A204.1 (cell line): ENCODE results near the gene TSNAXIP1.
"Not testable (repeated sequence)": the region's sequence is repeated elsewhere in the genome, so short reads cannot be mapped to it uniquely, and the experiment has no call there.

Source experiments
- FAIRE-seq: peaks from 2 replicates; lab custom pipeline; 2012; peaks lifted over from hg19 to GRCh38; lab: Jason Lieb, UNC

Gene TSNAXIP1

GRCh38 chr16:67783353-67783725 is 23.4 kb upstream of the TSNAXIP1 start:
- no peak for FAIRE-seq

- no peak for FAIRE-seq
These were observed 20.2 kb upstream of the TSNAXIP1 start for GRCh38 chr16:67786491-67786890.

- FAIRE-seq = no peak
These were observed 16.6 kb upstream of the TSNAXIP1 start for GRCh38 chr16:67790071-67790470.

GRCh38 chr16:67796099-67796718 is 10.5 kb upstream of the TSNAXIP1 start:
- no peak for FAIRE-seq

GRCh38 chr16:67800338-67800926 is 6.3 kb upstream of the TSNAXIP1 start:
- FAIRE-seq = no peak

- FAIRE-seq = no peak
These were observed 5.4 kb upstream of the TSNAXIP1 start for GRCh38 chr16:67801241-67801640.

GRCh38 chr16:67801883-67802282 is 4.8 kb upstream of the TSNAXIP1 start:
- FAIRE-seq = no peak

GRCh38 chr16:67803894-67804293 is 2.8 kb upstream of the TSNAXIP1 start:
- FAIRE-seq = no peak

- no peak for FAIRE-seq
These were observed 1.7 kb upstream of the TSNAXIP1 start for GRCh38 chr16:67804853-67805542.

- no peak for FAIRE-seq
These were observed 816 bp upstream of the TSNAXIP1 start for GRCh38 chr16:67805718-67806427.

- FAIRE-seq = no peak
These were observed 526 bp downstream of the TSNAXIP1 start for GRCh38 chr16:67807148-67807682.

GRCh38 chr16:67811899-67812298 is 5.2 kb downstream of the TSNAXIP1 start:
- no peak for FAIRE-seq

- no peak for FAIRE-seq
These were observed 7.9 kb downstream of the TSNAXIP1 start for GRCh38 chr16:67814567-67814966.

- no peak for FAIRE-seq
These were observed 14.0 kb downstream of the TSNAXIP1 start for GRCh38 chr16:67820608-67821259.

- FAIRE-seq = no peak
These were observed 15.8 kb downstream of the TSNAXIP1 start for GRCh38 chr16:67822511-67822910.

- no peak for FAIRE-seq
These were observed 18.4 kb downstream of the TSNAXIP1 start for GRCh38 chr16:67825119-67825518.

- no peak for FAIRE-seq
These were observed 19.2 kb downstream of the TSNAXIP1 start for GRCh38 chr16:67825906-67826305.

- no peak for FAIRE-seq
These were observed 22.0 kb downstream of the TSNAXIP1 start for GRCh38 chr16:67828651-67829050.

GRCh38 chr16:67833030-67833414 is 26.3 kb downstream of the TSNAXIP1 start:
- FAIRE-seq = no peak

- no peak for FAIRE-seq
These were observed 26.9 kb downstream of the TSNAXIP1 start for GRCh38 chr16:67833415-67834241.

GRCh38 chr16:67834242-67834614 is 27.5 kb downstream of the TSNAXIP1 start:
- FAIRE-seq = no peak

GRCh38 chr16:67837190-67837589 is 30.5 kb downstream of the TSNAXIP1 start:
- FAIRE-seq = not testable (repeated sequence)
